GM21515 (cell line): ENCODE data around the gene TSPAN5.

Source experiments
- ATAC-seq: cut with Tn5 transposase; IDR thresholded peaks from one replicate; pipeline ENCODE4 v1.9.1; 2021; ENCODE audit not compliant: unreplicated experiment

Gene TSPAN5

GRCh38 chr4:98673978-98674377 lies 15.6 kb upstream of the TSPAN5 start:
- ATAC-seq, result no peak

DNA sequence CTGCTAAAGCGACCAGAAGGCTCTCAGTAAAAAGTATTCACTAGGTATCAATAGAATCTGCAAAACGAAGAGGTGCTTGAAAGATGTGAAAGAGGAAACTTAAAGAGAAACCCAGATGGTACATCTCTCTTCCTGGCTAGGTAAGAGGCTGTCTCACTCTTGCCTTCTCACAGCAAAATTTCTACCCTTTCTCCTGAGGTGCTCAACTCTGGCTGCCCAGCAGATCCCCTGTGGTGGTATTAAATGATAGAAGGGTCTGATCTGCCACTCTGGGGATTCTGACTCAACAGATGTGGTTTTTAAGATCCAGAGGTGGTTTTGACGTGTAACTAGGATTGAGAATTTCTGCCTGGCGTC lies 14.9 kb upstream of the TSPAN5 start:
- ATAC-seq, result no peak

DNA sequence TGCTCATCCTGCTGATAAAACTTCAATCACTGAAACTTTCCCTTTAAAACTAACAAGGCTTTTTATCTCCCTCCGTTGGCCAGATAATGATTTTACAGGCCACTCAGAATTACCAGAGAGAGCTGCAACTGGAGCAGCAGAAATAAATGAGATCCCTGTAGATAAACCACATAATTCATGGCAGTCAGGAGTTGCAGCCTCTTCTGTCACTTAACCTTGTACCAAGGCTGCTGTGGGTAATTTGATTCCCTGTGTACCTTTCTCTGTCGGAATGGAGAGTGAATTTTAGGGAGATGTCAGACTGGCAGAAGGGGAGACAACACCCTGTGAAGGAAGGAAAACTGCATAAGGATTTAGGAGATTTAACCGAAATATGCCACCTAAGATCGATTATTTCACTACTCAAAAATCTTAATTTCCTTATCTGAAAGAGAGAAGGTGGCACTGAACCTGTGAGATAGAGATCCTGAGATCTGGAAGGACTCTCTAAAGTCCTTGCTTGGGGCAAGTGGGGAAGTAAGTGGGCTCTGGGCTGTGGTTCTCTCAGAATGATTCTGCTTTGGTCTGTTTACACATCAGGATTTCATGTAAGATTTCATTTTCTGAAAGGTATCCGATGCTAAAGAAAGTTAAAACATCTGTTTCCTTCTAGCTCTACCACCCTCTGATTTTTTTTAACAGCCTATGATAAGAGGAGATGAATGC lies 14.3 kb upstream of the TSPAN5 start:
- ATAC-seq, result no peak

GRCh38 chr4:98671131-98671530 lies 12.7 kb upstream of the TSPAN5 start:
- no peak for ATAC-seq

DNA sequence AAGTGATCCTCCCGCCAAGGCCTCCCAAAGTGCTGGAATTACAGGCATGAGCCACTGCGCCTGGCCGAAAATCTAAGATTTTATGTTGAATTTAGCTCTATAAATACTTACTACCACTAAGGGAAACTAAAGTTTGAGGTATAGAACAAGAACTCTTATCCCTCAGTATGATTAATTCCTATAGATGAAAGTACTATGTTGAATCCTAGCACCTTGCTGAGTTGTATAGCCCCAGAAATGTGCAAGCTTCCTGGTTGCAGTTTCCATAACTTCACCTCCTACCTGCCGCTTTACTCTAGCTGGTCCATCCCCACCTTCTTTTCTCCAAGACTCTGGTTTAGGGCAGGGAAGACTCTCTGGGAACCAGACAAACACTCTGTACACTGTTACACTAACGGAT lies 11.8 kb upstream of the TSPAN5 start:
- no peak for ATAC-seq

- no peak for ATAC-seq
Measured at GRCh38 chr4:98669577-98669976, 11.2 kb upstream of the TSPAN5 start.

GRCh38 chr4:98664959-98665358 lies 6.5 kb upstream of the TSPAN5 start:
- ATAC-seq, result no peak

GRCh38 chr4:98663226-98664006 lies 5.0 kb upstream of the TSPAN5 start:
- peak; percentile 76 for ATAC-seq

- peak; percentile 10 for ATAC-seq
Measured at GRCh38 chr4:98662626-98663225, 4.3 kb upstream of the TSPAN5 start.

- no peak for ATAC-seq
Measured at GRCh38 chr4:98662055-98662453, 3.6 kb upstream of the TSPAN5 start.

GRCh38 chr4:98661371-98662054 lies 3.1 kb upstream of the TSPAN5 start:
- no peak for ATAC-seq

- ATAC-seq, result no peak
Measured at GRCh38 chr4:98659741-98660462, 1.5 kb upstream of the TSPAN5 start.

DNA sequence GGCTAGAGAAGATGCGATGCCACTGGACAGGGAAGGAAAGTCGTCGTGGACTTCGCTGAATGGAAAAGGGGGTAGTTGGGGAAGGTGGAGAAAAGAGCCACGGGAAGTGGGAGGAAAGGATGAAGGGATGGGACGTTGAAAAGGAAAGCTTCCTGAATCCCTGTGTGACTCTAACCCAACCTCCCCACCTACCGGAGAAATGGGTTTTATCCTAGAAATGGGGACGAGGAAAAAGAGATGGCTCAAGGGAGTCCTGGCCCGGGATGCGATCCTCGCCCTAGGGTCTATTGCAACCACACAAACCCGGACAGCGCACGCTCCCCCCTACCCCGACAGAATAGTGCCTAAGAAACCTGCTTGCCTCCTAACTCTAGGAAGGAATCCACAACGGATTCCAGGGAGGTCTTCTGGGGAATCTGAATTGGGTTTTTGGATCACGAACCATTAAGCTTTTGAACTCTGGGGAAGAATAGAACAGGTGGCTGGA lies 738 bp upstream of the TSPAN5 start:
- ATAC-seq, result no peak

GRCh38 chr4:98657531-98658286 lies 702 bp downstream of the TSPAN5 start:
- ATAC-seq, result peak; percentile 13

DNA sequence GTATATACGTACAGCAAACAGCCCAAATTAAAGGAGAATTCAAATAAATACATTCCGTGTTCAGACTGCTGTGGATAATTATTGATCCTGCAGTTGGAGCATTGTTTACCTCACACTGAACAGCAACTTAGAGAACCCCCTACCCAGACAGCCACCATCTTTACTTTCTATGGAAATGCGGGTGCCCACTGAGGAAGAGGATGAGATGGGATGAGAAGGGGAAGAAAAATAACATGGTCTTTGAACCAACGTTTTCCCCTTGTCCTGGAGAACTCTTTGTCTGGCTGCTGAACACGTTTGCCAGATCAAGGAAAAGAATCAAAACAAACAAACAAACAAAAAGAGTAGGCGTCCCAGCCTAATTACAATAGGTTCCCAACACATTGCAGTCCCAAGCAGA lies 1.5 kb downstream of the TSPAN5 start:
- ATAC-seq, result no peak

DNA sequence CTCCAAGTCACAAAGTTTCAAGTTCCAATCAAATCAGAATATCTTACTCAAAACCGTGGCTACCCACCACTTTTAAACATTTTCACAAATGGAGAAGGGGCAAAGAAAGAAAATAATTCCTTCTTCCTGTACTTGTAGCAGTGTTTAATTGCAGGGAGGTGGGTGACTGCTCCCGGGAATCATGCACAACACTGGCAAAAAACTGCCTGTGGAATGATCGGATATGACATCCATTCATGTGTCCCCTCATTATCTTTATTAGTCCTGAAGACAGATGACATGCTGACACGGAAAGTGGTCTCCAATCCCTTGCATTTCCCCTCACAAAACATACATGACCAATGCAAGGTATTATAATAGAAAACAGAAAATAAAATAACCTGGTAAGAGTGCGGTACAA lies 2.0 kb downstream of the TSPAN5 start:
- ATAC-seq, result no peak

DNA sequence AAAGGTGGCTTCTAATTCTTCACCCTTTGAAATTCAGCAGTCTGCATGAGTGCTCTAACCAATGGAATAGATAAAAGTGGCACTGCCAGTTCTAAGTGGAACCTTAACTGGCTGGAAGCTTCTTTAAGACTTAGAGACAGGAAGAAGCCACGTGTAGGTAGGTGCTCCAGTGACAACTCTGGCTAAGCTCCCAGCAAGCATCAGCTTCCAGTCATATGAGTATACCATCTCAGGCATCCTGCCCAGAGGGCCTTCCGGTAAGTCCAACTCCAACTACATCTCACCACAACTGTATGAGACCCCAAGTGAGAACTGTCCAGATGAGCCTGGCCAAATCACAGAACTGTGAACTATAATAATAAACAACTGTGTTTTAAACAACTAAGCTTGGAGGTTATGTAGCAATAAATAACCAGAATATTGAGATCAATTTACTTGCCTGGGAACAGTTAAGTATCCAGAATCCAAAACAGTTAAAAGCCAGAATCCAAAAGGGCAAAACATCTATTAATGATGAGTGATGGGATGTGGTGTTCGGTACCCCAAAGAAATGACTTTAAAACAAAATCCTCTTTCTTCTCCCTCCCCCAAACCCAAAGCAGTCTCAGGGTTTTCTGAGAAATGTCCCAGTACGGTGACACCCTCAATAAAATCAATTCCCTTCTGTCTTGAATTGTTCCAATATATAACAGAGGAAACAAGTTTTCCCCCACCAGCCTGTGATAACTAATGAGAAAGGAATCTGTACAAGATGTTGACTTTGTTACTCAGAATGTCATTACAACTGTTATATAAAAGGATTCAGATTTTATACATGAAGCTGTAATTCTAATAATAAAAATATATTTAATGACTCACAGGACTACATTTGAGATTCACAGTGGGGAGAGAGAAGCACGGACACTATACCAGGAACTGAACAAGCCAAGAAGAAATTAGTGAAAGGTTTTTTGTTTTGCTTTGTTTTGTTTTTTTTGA lies 4.2 kb downstream of the TSPAN5 start:
- no peak for ATAC-seq

- ATAC-seq, result no peak
Measured at GRCh38 chr4:98652996-98653395, 5.4 kb downstream of the TSPAN5 start.

- ATAC-seq, result no peak
Measured at GRCh38 chr4:98648602-98649001, 9.8 kb downstream of the TSPAN5 start.
